ENCODE results near the gene MACROD2. TPM values are rescaled to one million over a fixed set of nuclear protein-coding genes. Genes with fewer than 3 reads are reported as not detected.

MACROD2 gene
- total and polyA plus RNA-seq, 4 donors = 0.66 to 10.5 (median 3.3) TPM

GRCh38 chr20:15612198-15612597, 1616.9 kb downstream of the MACROD2 start (continued):
- TF ChIP-seq, protein P1, sequence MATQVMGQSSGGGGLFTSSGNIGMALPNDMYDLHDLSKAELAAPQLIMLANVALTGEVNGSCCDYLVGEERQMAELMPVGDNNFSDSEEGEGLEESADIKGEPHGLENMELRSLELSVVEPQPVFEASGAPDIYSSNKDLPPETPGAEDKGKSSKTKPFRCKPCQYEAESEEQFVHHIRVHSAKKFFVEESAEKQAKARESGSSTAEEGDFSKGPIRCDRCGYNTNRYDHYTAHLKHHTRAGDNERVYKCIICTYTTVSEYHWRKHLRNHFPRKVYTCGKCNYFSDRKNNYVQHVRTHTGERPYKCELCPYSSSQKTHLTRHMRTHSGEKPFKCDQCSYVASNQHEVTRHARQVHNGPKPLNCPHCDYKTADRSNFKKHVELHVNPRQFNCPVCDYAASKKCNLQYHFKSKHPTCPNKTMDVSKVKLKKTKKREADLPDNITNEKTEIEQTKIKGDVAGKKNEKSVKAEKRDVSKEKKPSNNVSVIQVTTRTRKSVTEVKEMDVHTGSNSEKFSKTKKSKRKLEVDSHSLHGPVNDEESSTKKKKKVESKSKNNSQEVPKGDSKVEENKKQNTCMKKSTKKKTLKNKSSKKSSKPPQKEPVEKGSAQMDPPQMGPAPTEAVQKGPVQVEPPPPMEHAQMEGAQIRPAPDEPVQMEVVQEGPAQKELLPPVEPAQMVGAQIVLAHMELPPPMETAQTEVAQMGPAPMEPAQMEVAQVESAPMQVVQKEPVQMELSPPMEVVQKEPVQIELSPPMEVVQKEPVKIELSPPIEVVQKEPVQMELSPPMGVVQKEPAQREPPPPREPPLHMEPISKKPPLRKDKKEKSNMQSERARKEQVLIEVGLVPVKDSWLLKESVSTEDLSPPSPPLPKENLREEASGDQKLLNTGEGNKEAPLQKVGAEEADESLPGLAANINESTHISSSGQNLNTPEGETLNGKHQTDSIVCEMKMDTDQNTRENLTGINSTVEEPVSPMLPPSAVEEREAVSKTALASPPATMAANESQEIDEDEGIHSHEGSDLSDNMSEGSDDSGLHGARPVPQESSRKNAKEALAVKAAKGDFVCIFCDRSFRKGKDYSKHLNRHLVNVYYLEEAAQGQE (IDR thresholded peaks at IDR 0.05) = no peak
- TF ChIP-seq ATF3 (IDR thresholded peaks at IDR 0.05) (no peak), NR2F2 (IDR thresholded peaks at IDR 0.05) (no peak)

- no peak for DNase-seq (ENCODE audit: low spot score)
- TF ChIP-seq, protein P1 (IDR thresholded peaks at IDR 0.05) = no peak
- Histone ChIP-seq H3K36me3 (ENCODE audit: control insufficient read depth in 4 of 4, insufficient read depth in 3 of 4, low read depth in 1 of 4, low read length in 3 of 4) (no peaks in the 10 kb centered on the region), H3K4me3 (ENCODE audit: low read depth in 1 of 3, low read length in 3 of 3) (no peak overlapping the region), H3K27ac (ENCODE audit: low read depth in 1 of 2, low read length in 2 of 2) (no peak overlapping the region), H3K9ac (ENCODE audit: low read depth in 1 of 2, low read length in 2 of 2) (no peak overlapping the region), H3K27me3 (ENCODE audit: control insufficient read depth in 4 of 4, insufficient read depth in 4 of 4, low read length in 3 of 4) (no peaks in the 10 kb centered on the region), H3K4me1 (ENCODE audit: control insufficient read depth in 4 of 4, insufficient read depth in 4 of 4, low read length in 3 of 4) (peaks cover 2 to 30% (median 21%) of the 10 kb centered on the region in 4 donors), H3K9me3 (ENCODE audit: control insufficient read depth in 4 of 4, low read length in 3 of 4) (no peaks in the 10 kb centered on the region)
- WGBS = 60% methylated on average over 1 of the region's 1 CpG
Observed at GRCh38 chr20:15612769-15613168, 1617.5 kb downstream of the MACROD2 start.

DNA sequence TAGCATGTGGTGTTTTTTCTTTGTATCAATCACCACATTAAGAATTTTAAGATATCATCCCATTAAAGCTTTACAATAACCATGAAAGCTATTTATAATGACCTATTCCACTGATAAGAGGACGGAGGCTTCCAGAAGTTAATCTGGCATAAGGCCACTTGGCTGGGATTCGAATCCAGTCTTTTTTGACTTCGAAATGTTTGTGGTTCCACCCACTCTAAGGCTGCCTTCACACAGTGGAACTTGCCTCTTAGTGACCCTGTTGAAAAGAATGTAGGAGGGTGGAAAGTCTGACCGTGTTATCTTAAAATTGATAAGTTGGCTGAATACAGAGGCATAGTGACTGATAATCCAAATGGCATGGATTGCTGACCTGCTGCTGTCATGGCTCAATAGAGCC, 1618.2 kb downstream of the MACROD2 start:
- Histone ChIP-seq H3K27ac (ENCODE audit: low read depth in 1 of 2, low read length in 2 of 2) (no peak overlapping the region), H3K4me1 (ENCODE audit: control insufficient read depth in 4 of 4, insufficient read depth in 4 of 4, low read length in 3 of 4) (peaks cover 2 to 30% (median 21%) of the 10 kb centered on the region in 4 donors), H3K27me3 (ENCODE audit: control insufficient read depth in 4 of 4, insufficient read depth in 4 of 4, low read length in 3 of 4) (no peaks in the 10 kb centered on the region), H3K9me3 (ENCODE audit: control insufficient read depth in 4 of 4, low read length in 3 of 4) (no peaks in the 10 kb centered on the region), H3K9ac (ENCODE audit: low read depth in 1 of 2, low read length in 2 of 2) (no peak overlapping the region), H3K4me3 (ENCODE audit: low read depth in 1 of 3, low read length in 3 of 3) (no peak overlapping the region), H3K36me3 (ENCODE audit: control insufficient read depth in 4 of 4, insufficient read depth in 3 of 4, low read depth in 1 of 4, low read length in 3 of 4) (no peaks in the 10 kb centered on the region)
- TF ChIP-seq RXRA (IDR thresholded peaks at IDR 0.05) (peak in 1 of 2 donors; percentile 61), GABPA (IDR thresholded peaks at IDR 0.05 in 1 of 2, conservative IDR thresholded peaks at IDR 0.05 in 1 of 2) (no peak), EGR1 (IDR thresholded peaks at IDR 0.05; ENCODE audit: low read depth in 2 of 2) (peak in 1 of 2 donors; percentile 55), HNF4A (conservative IDR thresholded peaks at IDR 0.05) (peak; percentile 13 to 63), YY1 (IDR thresholded peaks at IDR 0.05) (peak; percentile 18), RAD21 (IDR thresholded peaks at IDR 0.05) (no peak), JUND (IDR thresholded peaks at IDR 0.05) (peak in 1 of 2 donors; percentile 35), ZBTB33 (IDR thresholded peaks at IDR 0.05) (no peak)
- 15% methylated on average over 4 of the region's 4 CpGs for WGBS
- no peak for DNase-seq (ENCODE audit: low spot score)

Data from liver (tissue), 9 donors.